Sigmoid colon (tissue), 4 donors: ENCODE measurements around the gene UBQLNL.

ENCODE experiments used
- EP300 ChIP-seq, 4 donors: sonication (generic); formaldehyde crosslinking; IDR thresholded peaks; one replicate each; pipeline ENCODE4 v1.6.1; 2017; ENCODE audit warnings: antibody characterized with exemption in 4 of 4
- POLR2A ChIP-seq, 2 donors: fragments of 450-650 bp; IDR thresholded peaks; one replicate each; pipeline ENCODE4 v1.6.1; 2016; ENCODE audit warnings: antibody characterized with exemption in 2 of 2, mild to moderate bottlenecking in 2 of 2, moderate library complexity in 2 of 2
- POLR2AphosphoS5 ChIP-seq, 4 donors: sonication (generic); formaldehyde crosslinking; IDR thresholded peaks; one replicate each; pipeline ENCODE4 v1.6.1; 2017; ENCODE audit warnings: antibody characterized with exemption in 4 of 4
- TF ChIP-seq, protein P1 (sequence below), 4 experiments: fragments of 450-650 bp in 3 of 4; fragments of 200-600 bp in 1 of 4; IDR thresholded peaks; one replicate each; pipeline ENCODE4 v1.5.1; 2016 to 2019; ENCODE audit warnings: antibody characterized with exemption in 4 of 4, mild to moderate bottlenecking in 3 of 4, moderate library complexity in 2 of 4

DNA sequence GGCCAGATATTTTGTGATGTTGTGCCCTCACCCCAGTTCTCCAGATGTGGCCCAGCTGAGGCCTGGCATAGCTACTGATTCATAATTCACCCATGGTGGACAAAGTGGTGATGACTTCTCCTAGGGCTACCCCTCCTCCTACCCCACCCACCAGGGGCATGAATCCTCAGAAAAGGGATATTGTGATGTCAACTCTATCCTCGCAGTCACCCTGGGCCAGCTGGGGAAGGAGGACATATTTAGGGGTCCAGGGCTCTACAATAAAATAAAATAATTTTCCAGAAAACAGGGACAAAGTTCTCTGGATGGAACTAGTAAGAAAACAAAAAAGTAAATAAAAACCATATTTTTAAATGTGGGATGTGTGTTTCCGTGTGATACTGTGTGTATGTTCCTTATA is at the start of gene UBQLNL:
- TF ChIP-seq, protein P1, sequence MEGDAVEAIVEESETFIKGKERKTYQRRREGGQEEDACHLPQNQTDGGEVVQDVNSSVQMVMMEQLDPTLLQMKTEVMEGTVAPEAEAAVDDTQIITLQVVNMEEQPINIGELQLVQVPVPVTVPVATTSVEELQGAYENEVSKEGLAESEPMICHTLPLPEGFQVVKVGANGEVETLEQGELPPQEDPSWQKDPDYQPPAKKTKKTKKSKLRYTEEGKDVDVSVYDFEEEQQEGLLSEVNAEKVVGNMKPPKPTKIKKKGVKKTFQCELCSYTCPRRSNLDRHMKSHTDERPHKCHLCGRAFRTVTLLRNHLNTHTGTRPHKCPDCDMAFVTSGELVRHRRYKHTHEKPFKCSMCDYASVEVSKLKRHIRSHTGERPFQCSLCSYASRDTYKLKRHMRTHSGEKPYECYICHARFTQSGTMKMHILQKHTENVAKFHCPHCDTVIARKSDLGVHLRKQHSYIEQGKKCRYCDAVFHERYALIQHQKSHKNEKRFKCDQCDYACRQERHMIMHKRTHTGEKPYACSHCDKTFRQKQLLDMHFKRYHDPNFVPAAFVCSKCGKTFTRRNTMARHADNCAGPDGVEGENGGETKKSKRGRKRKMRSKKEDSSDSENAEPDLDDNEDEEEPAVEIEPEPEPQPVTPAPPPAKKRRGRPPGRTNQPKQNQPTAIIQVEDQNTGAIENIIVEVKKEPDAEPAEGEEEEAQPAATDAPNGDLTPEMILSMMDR (IDR thresholded peaks at IDR 0.05), result no peak
- TF ChIP-seq EP300 (IDR thresholded peaks at IDR 0.05) (no peak), POLR2A (IDR thresholded peaks at IDR 0.05) (no peak), POLR2AphosphoS5 (IDR thresholded peaks at IDR 0.05) (no peak)
